ENCODE data around the gene RAPGEF6.

RAPGEF6 gene

DNA sequence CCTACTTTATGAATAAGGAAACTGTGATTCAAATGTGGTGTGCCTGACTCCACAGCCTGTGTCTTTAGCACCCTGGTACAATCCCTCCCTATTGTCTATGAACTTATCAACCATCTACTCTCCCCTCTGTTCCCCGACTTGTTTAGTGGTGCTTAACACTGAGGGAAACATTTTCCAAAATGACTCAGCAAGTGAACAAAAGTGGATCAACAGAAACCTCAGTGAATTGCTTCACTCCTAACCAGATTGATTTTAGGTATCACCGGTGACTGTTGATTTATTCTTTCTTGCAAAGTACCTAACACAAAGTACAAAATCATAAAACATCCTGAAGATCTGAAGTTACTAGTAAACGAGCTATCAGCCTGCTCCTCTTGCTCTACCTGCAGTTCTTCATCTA, 42.1 kb upstream of the RAPGEF6 start:
- H3K9me2 ChIP-seq (replicated peaks; ENCODE audit: control insufficient read depth, low read length): no peaks in the 10 kb centered on the region
- no peak overlapping the region for H3K4me2 ChIP-seq (ENCODE audit: low read length)
- H3K27me3 ChIP-seq (ENCODE audit: control insufficient read depth, low read length): no peaks in the 10 kb centered on the region
- TF ChIP-seq EZH2phosphoT487 (IDR thresholded peaks at IDR 0.05; ENCODE audit: borderline replicate concordance, low read length) (no peak), CTCF (IDR thresholded peaks at IDR 0.05; ENCODE audit: low read depth, low read length, poor library complexity, severe bottlenecking) (no peak)
- H3K36me3 ChIP-seq (ENCODE audit: control insufficient read depth, low read length): peaks cover 43% of the 10 kb centered on the region
- no peak overlapping the region for H3K27ac ChIP-seq (ENCODE audit: low read depth, low read length)
- H3K79me2 ChIP-seq (ENCODE audit: control insufficient read depth, low read length): no peaks in the 10 kb centered on the region
- no peaks in the 10 kb centered on the region for H3F3A ChIP-seq (ENCODE audit: control insufficient read depth, insufficient read depth)
- no peak overlapping the region for H3K4me3 ChIP-seq (ENCODE audit: low read length)
- no peaks in the 10 kb centered on the region for H4K20me1 ChIP-seq (ENCODE audit: control insufficient read depth, insufficient read depth, low read depth, low read length)
- H3K9me3 ChIP-seq (ENCODE audit: control insufficient read depth, insufficient read depth, low read length): no peaks in the 10 kb centered on the region
- H3K4me1 ChIP-seq (ENCODE audit: control insufficient read depth, low read length): no peaks in the 10 kb centered on the region

DNA sequence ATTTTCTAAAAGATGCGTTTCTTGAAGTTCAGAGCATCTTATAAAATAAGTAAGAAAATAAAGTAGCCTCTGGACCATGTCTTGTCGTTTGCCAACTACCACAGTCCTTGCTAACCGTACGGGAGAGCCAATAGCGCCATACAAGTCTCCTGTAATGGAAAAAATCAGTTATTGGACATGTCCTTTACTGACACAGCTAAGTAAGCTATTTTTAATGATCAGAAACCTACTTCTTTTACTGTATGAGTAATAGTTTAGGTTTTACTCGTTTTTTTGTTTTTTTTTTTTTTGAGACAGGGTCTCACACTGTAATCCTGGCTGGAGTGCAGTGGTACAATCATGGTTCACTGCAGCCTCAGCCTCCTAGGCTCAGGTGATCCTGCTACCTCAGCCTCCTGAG, 37.7 kb upstream of the RAPGEF6 start:
- Histone ChIP-seq H3K36me3 (ENCODE audit: control insufficient read depth, low read length) (peaks cover 67% of the 10 kb centered on the region), H3F3A (ENCODE audit: control insufficient read depth, insufficient read depth) (no peaks in the 10 kb centered on the region), H3K27ac (ENCODE audit: low read depth, low read length) (no peak overlapping the region), H3K9me2 (replicated peaks; ENCODE audit: control insufficient read depth, low read length) (no peaks in the 10 kb centered on the region), H3K4me1 (ENCODE audit: control insufficient read depth, low read length) (no peaks in the 10 kb centered on the region), H3K79me2 (ENCODE audit: control insufficient read depth, low read length) (no peaks in the 10 kb centered on the region), H3K4me2 (ENCODE audit: low read length) (no peak overlapping the region), H3K27me3 (ENCODE audit: control insufficient read depth, low read length) (no peaks in the 10 kb centered on the region), H4K20me1 (ENCODE audit: control insufficient read depth, insufficient read depth, low read depth, low read length) (no peaks in the 10 kb centered on the region), H3K9me3 (ENCODE audit: control insufficient read depth, insufficient read depth, low read length) (no peaks in the 10 kb centered on the region), H3K4me3 (ENCODE audit: low read length) (no peak overlapping the region)
- TF ChIP-seq EZH2phosphoT487 (IDR thresholded peaks at IDR 0.05; ENCODE audit: borderline replicate concordance, low read length): no peak
- TF ChIP-seq CTCF (IDR thresholded peaks at IDR 0.05; ENCODE audit: low read depth, low read length, poor library complexity, severe bottlenecking): no peak

GRCh38 chr5:131671994-131672655, 37.1 kb upstream of the RAPGEF6 start:
- H3K4me1 ChIP-seq (ENCODE audit: control insufficient read depth, low read length): no peaks in the 10 kb centered on the region
- H3K9me3 ChIP-seq (ENCODE audit: control insufficient read depth, insufficient read depth, low read length): no peaks in the 10 kb centered on the region
- H3K27me3 ChIP-seq (ENCODE audit: control insufficient read depth, low read length): no peaks in the 10 kb centered on the region
- TF ChIP-seq CTCF (IDR thresholded peaks at IDR 0.05; ENCODE audit: low read depth, low read length, poor library complexity, severe bottlenecking) (no peak), EZH2phosphoT487 (IDR thresholded peaks at IDR 0.05; ENCODE audit: borderline replicate concordance, low read length) (no peak)
- H3K9me2 ChIP-seq (replicated peaks; ENCODE audit: control insufficient read depth, low read length): no peaks in the 10 kb centered on the region
- no peaks in the 10 kb centered on the region for H4K20me1 ChIP-seq (ENCODE audit: control insufficient read depth, insufficient read depth, low read depth, low read length)
- H3K4me3 ChIP-seq (ENCODE audit: low read length): no peak overlapping the region
- no peak overlapping the region for H3K4me2 ChIP-seq (ENCODE audit: low read length)
- no peaks in the 10 kb centered on the region for H3K79me2 ChIP-seq (ENCODE audit: control insufficient read depth, low read length)
- H3K36me3 ChIP-seq (ENCODE audit: control insufficient read depth, low read length): peaks cover 62% of the 10 kb centered on the region
- H3F3A ChIP-seq (ENCODE audit: control insufficient read depth, insufficient read depth): no peaks in the 10 kb centered on the region
- no peak overlapping the region for H3K27ac ChIP-seq (ENCODE audit: low read depth, low read length)
